HG02571 (cell line): ENCODE measurements around the gene NLRP13.
"Not testable (repeated sequence)": the region's sequence is repeated elsewhere in the genome, so short reads cannot be mapped to it uniquely, and the experiment has no call there.

Experiments
- ATAC-seq: cut with Tn5 transposase; IDR thresholded peaks from one replicate; pipeline ENCODE4 v1.9.1; 2021; ENCODE audit warnings: mild to moderate bottlenecking, moderate library complexity; ENCODE audit not compliant: unreplicated experiment

The NLRP13 gene

GRCh38 chr19:55931936-55932386, at the start of gene NLRP13:
Gene NLRP13, minus strand, starts transcription at chr19:55932336. Its CDS starts 25 bp downstream, at chr19:55932311.
- no peak for ATAC-seq

- no peak for ATAC-seq
Measured at GRCh38 chr19:55980415-55980814, 48.3 kb upstream of the NLRP13 start.

DNA sequence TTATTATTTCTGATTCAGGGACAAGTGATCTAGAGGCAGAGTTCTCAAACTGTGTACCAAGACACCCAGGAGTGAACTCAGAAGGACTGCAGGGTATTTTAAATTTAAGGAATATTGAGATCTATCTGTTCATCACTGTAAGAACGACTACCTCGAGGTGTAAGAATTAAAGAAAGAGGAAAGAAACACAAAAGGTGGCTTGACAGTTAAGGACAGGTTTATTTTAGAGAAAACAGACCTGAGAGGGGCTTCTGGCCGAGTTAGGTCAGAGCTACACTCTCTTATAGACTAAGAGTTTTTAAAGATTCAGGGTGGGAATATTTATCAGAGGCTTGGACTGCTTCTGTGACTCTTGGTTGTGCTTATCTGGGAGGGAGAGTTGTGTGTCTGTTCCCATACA, 41.8 kb upstream of the NLRP13 start:
- ATAC-seq: no peak

DNA sequence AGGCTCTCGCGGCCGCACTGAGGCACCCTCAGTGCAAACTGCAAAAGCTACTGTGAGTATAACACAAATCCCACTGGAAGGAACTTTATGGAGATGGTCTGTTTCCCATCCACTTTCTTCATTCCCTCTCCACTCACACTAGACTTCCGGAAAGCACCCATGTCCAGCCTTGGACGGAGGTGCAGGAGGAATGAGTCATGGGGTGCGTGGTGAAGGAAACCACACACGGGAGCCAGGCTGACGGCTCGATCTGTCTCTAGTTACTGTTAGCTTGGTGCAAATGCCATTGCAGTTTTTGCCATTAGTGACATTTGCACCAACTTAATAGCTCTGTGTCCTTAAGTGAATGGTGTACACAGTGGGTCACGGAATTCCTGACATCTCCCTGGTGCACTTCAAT, 30.1 kb upstream of the NLRP13 start:
- ATAC-seq: no peak

DNA sequence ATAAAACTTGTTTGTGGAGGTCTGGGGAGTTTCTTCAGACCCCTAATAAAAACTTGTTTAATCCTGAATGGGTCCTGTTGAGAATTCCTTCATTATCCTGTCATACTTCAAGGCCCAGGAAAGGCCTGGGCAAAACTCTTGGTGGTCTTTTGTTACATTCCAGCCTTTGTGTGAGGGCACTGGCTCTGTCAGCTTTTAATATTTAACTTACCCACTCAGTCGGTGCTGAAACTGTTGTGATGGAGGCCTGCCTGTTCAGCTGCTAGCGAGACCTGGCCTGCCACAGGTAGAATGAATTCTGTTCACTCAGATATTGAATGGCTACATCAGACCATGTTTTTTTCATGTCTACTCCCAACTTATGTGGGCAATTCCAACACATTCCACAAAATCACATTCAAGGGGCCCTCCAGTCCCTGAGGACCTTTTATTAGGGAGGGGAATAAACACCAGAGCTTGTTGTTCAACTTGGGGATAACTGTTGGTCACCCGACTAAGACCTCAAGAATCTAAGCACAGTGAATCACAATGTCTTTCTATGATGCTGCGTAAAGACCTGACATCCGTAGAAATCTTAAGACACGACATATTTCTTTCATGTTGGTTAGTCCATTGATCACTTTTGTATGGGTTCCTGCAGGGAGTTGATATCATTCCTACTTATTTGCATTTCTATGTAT, 28.0 kb upstream of the NLRP13 start:
- no peak for ATAC-seq

DNA sequence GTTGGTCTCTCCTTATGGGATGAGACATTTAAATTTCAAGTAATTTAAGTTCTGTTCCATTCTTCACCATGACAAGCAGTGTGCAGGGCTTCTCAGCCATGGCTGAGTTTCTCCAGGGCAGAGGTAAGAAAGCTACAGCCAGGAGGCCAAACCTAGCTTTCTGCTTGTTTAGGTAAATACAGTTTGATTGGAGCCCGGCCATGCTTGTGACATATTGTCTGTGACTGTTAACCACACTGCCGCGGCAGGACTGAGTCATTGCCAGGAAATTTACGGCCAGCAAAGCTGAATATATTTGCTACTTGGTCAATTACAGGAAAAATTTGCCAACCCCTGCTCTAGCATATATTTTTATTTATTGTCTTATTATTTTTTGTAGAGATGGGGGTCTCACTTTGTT, 26.2 kb upstream of the NLRP13 start:
- ATAC-seq: no peak

GRCh38 chr19:55956431-55956830, 24.3 kb upstream of the NLRP13 start:
- no peak for ATAC-seq

- not testable (repeated sequence) for ATAC-seq
Measured at GRCh38 chr19:55950566-55950965, 18.4 kb upstream of the NLRP13 start.

DNA sequence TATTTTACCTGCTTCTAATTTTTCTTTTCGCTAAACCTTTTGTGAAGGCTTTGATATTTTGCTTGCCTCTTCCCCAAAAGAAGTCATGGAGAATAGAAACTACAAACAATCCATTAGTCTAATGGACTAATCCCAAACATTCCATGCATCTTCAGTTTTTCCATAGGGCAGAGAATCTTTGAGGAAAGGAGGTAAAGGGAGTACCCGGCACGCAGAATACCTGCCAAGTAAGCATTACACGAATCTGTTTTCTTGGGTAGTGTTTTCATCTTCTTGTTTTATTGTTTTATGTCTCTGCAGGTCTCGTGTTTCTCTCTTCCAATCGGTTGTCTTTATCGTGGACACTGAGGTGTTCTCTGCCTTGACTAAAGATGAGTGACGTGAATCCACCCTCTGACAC, 15.4 kb upstream of the NLRP13 start, which contains the start of gene NLRP8:
TSS of gene NLRP8 (plus strand) at position 301 of the 400 bp plus-strand sequence.
- ATAC-seq: no peak

GRCh38 chr19:55940306-55940705, 8.2 kb upstream of the NLRP13 start:
- ATAC-seq: no peak

DNA sequence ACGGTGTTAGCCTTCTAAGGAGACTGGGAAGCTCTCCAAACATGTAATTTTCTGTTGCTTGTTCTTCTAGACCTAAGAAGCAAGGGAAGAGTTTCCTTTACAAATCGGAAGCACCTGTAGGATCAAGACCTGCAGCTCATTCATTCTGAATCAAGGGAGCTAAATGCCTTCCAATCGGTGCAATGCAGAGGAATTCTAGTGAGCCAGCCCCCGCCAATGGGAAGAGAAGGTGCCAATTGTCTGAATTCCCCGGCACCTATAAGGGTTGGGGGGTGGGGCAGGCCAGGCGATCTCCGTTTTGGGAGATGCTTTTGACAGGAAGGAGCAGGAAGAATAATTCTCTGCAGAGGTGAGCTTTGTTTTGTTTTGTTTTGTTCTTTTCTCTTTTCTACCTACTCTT, 7.1 kb upstream of the NLRP13 start:
- no peak for ATAC-seq

GRCh38 chr19:55935206-55935605, 3.1 kb upstream of the NLRP13 start:
- no peak for ATAC-seq

DNA sequence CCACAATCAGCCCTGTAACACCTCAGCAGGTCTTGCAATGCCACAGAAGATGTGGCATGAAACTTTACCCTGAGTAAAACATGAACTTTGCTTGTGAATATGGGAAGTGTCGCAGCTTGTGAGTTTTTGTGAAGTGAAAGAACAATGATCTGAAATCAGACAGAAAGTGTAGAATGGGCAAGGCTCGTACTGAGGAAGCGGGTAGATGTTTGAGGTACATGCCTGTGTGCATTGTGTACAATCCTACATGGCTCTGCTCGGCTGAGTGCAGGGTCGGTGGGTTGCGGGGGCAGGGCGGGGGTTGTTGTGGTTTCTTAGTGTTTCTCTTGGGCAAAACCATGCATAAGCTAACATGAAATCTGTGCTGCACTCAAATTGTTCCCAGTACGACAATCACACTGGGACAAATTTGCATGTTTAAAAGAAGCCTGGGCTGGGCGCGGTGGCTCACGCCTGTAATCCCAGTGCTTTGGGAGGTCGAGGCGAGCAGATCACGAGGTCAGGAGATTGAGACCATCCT, 1.1 kb downstream of the NLRP13 start:
- ATAC-seq: no peak

DNA sequence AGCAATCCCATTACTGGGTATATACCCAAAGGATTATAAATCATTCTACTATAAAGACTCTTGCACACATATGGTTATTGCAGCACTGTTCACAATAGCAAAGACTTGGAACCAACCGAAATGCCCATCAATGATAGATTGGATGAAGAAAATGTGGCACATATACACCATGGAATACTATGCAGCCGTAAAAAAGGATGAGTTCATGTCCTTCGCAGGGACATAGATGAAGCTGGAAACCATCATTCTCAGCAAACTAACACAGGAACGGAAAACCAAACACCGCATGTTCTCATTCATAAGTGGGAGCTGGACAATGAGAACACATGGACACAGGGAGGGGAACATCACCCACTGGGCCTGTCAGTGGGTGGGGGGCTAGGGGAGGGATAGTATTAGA, 2.9 kb downstream of the NLRP13 start:
- not testable (repeated sequence) for ATAC-seq

GRCh38 chr19:55927991-55928390, 4.1 kb downstream of the NLRP13 start:
- no peak for ATAC-seq

DNA sequence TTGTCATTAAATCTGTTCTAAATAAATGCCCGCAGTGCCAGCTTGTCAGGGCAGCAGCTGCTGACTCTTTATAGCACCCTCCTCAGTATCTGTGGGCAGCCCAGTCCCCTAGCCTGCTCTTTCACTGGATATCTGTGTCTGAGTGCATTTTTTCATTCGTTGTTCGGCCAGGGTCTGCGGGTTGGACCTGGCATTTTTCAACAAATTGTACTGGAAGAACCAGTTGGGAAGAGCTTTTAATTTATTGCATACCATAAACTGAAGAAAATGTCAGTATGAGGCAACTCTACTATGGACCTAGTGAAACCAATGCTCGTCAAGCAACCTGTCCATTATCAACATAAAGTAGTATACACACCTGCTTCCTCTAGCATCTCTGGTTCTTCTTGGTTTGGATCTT, 8.6 kb downstream of the NLRP13 start:
- ATAC-seq: no peak

DNA sequence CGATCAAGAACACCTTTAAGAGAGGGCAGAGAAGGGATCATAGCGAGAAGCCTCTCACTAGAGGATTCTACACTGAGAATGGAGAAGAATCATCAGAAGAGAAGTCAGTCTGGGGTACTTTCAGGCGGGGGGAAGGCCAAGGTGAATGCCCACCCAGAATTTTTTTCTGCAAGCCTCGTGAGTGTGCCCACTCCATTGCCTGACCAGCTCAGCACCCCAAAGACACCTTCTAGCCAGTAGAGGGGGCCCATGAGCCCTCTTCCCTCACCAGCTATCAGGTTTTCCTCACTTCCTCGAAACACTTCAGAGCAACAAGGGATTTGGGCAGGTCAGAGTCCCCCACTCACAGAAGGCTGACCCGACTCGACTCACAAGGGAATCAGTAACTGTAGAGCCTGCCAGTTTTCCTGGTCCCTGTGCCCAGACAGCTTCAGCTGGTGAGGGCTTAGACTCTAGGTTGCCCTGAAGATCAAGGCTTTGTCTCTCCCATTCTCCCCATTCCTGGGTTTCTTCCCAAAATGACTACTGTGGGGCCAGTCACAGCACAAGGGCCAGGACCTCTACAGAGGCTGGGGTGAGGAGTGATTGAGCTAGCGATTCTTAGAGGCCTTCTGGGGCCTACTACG, 18.4 kb downstream of the NLRP13 start:
- ATAC-seq: no peak

DNA sequence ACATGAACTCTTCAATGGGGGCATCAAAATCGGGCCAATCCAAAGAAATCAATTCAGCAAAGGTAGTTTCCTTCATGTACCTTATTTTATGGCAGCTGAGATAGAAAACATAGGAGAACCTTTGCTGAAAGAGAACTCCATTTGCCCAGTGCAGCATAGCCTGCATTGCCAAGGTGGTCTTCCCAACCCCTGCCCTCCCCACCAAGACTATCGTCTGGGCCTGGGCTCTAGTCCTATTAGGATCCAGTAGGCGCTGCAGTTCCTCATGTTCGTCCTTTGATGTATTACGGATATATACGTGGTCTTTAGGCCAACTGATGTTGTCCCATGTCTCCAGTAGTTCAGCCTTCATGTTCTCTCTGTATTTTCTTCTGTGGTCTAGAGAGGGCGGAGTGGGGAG, 19.2 kb downstream of the NLRP13 start:
- no peak for ATAC-seq

- ATAC-seq: no peak
Measured at GRCh38 chr19:55909801-55910200, 22.3 kb downstream of the NLRP13 start.

DNA sequence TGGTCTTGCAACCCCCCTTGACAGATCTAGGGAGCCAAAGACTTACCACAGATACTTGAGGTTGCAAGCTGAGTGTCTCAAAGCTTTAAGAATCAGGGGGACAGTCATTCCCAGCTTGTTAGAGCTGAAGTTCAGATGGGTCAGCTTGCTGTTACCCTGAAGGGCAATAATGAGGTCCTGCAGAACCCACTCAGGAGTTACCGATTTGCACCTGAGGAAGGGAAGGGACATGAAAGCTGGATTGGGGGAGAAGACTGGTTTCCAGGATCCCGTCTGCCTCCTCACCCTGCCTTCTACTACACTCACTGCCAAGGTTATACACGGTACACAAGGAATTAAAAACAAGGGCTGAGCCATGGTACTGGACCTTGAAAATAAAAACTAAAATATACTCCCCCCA, 24.4 kb downstream of the NLRP13 start:
- no peak for ATAC-seq

DNA sequence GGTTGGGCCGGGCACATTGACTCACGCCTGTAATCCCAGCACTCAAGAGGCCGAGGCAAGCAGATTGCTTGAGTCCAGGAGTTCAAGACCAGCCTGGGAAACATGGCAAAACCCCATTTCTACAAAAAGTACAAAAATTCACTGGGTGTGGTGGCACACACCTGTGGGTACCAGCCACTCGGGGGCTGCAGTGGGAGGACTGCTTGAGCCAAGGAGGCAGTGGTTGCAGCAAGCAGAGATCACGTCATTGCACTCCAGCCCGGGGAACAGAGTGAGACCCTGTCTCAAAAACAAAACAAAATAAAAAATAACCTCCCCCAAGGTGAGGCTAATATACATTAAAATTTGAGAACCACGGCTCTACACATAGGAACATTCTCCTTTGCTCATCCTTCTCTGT, 24.9 kb downstream of the NLRP13 start:
- no peak for ATAC-seq

- no peak for ATAC-seq
Measured at GRCh38 chr19:55902080-55902751, 29.9 kb downstream of the NLRP13 start.
